Neuronal stem cell (in vitro differentiated cells): ENCODE data around the gene PTPRD.

Experiments
- DNase-seq: peaks from one replicate; pipeline ENCODE4 v3.0.0-alpha.2; 2013; ENCODE audit warnings: low spot score
- H2AFZ ChIP-seq: one replicate; pipeline ENCODE4 v1.6.1; 2013; ENCODE audit warnings: mild to moderate bottlenecking, low read length, inconsistent platforms
- H2AK5ac ChIP-seq: 2 replicates; pipeline ENCODE4 v1.6.1; 2013; ENCODE audit warnings: low read depth, mild to moderate bottlenecking, inconsistent platforms, low read length, moderate library complexity, mixed read lengths
- H2BK120ac ChIP-seq: 2 replicates; pipeline ENCODE4 v1.6.1; 2013; ENCODE audit warnings: low read depth, mild to moderate bottlenecking, inconsistent platforms, low read length, moderate library complexity, mixed read lengths
- H2BK12ac ChIP-seq: one replicate; pipeline ENCODE4 v1.6.1; 2013; ENCODE audit warnings: low read length, inconsistent platforms
- H2BK15ac ChIP-seq: 2 replicates; pipeline ENCODE4 v1.6.1; 2013; ENCODE audit warnings: mild to moderate bottlenecking, low read length, inconsistent platforms, mixed read lengths
- H2BK5ac ChIP-seq: one replicate; pipeline ENCODE4 v1.6.1; 2013; ENCODE audit warnings: inconsistent platforms, mild to moderate bottlenecking, low read length, moderate library complexity
- H3K14ac ChIP-seq: one replicate; pipeline ENCODE4 v1.6.1; 2013; ENCODE audit warnings: low read length, inconsistent platforms
- H3K18ac ChIP-seq: 2 replicates; pipeline ENCODE4 v1.6.1; 2013; ENCODE audit warnings: low read length, inconsistent platforms
- H3K23ac ChIP-seq: 2 replicates; pipeline ENCODE4 v1.6.1; 2013; ENCODE audit warnings: low read depth, mild to moderate bottlenecking, mixed read lengths, low read length, inconsistent platforms; ENCODE audit not compliant: poor library complexity
- H3K27ac ChIP-seq: replicated peaks from 3 replicates; pipeline ENCODE4 v1.5.1; 2013; ENCODE audit warnings: low read length, inconsistent platforms
- H3K27me3 ChIP-seq, 3 experiments: 2 replicates each; pipeline ENCODE4 v1.6.1; 2013; ENCODE audit warnings: low read length in 3 of 3, mild to moderate bottlenecking in 2 of 3, inconsistent platforms in 1 of 3, low read depth in 1 of 3, mixed read lengths in 1 of 3, moderate library complexity in 1 of 3; ENCODE audit not compliant: control insufficient read depth in 3 of 3, insufficient read depth in 3 of 3
- H3K36me3 ChIP-seq, 2 donors: replicated peaks in 1 of 2; 2 replicates each; pipeline ENCODE4 v1.6.1; 2013; ENCODE audit warnings: low read length in 2 of 2; ENCODE audit not compliant: control insufficient read depth in 2 of 2, insufficient read depth in 2 of 2
- H3K4ac ChIP-seq: 2 replicates; pipeline ENCODE4 v1.6.1; 2013; ENCODE audit warnings: inconsistent platforms, mild to moderate bottlenecking, low read length, moderate library complexity
- H3K4me1 ChIP-seq, 2 donors: 1 replicate in 1 of 2; 2 replicates in 1 of 2; pipeline ENCODE4 v1.6.1; 2013; ENCODE audit warnings: low read length in 2 of 2, low read depth in 1 of 2; ENCODE audit not compliant: control insufficient read depth in 2 of 2, insufficient read depth in 1 of 2
- H3K4me2 ChIP-seq: one replicate; pipeline ENCODE4 v1.6.1; 2013; ENCODE audit warnings: mild to moderate bottlenecking, low read length, inconsistent platforms; ENCODE audit not compliant: insufficient read depth, poor library complexity, severe bottlenecking
- H3K4me3 ChIP-seq, 2 donors: 2 replicates each; pipeline ENCODE4 v1.5.1; 2013; ENCODE audit warnings: low read length in 2 of 2, mild to moderate bottlenecking in 2 of 2, inconsistent platforms in 1 of 2, moderate library complexity in 1 of 2
- H3K79me1 ChIP-seq: one replicate; pipeline ENCODE4 v1.6.1; 2013; ENCODE audit warnings: low read depth, mild to moderate bottlenecking, inconsistent platforms, low read length, moderate library complexity
- H3K9ac ChIP-seq: one replicate; pipeline ENCODE4 v1.6.1; 2013; ENCODE audit warnings: mild to moderate bottlenecking, low read depth, low read length, inconsistent platforms; ENCODE audit not compliant: poor library complexity
- H3K9me3 ChIP-seq, 2 donors: replicated peaks in 1 of 2; 2 replicates each; pipeline versions ENCODE3 to v1.6.1; 2013; ENCODE audit warnings: low read length in 2 of 2, mild to moderate bottlenecking in 2 of 2, inconsistent platforms in 1 of 2, low read depth in 1 of 2, mixed read lengths in 1 of 2, moderate library complexity in 1 of 2; ENCODE audit not compliant: control insufficient read depth in 2 of 2, insufficient read depth in 1 of 2
- H4K8ac ChIP-seq: one replicate; pipeline ENCODE4 v1.6.1; 2013; ENCODE audit warnings: low read depth, mild to moderate bottlenecking, inconsistent platforms, low read length, moderate library complexity
- H4K91ac ChIP-seq: one replicate; pipeline ENCODE4 v1.6.1; 2013; ENCODE audit warnings: low read length, low read depth, mild to moderate bottlenecking, inconsistent platforms; ENCODE audit not compliant: poor library complexity
- WGBS, 2 donors: extraction: QIAGEN DNeasy Blood & Tissue Kit; methylation state at CpG; one replicate each; pipeline ENCODE4 v1.1.7; 2013; ENCODE audit warnings: missing lambda C conversion rate in 2 of 2, mixed read lengths in 1 of 2; ENCODE audit not compliant: insufficient read length in 2 of 2, insufficient replicate concordance in 1 of 2; ENCODE audit errors: extremely low coverage in 2 of 2; 5-methylcytosine and 5-hydroxymethylcytosine counted together

PTPRD gene

GRCh38 chr9:8348756-8349155 is 2264.0 kb downstream of the PTPRD start:
- no peak overlapping the region for H4K8ac ChIP-seq
- H3K4me1 ChIP-seq = no peaks in the 10 kb centered on the region
- no peaks in the 10 kb centered on the region for H3K36me3 ChIP-seq
- H3K4me3 ChIP-seq = no peak overlapping the region
- no peak overlapping the region for H3K27ac ChIP-seq
- H3K4me2 ChIP-seq = no peak overlapping the region
- H3K79me1 ChIP-seq = no peaks in the 10 kb centered on the region
- no peak overlapping the region for H3K4ac ChIP-seq
- no peak for DNase-seq
- H2AFZ ChIP-seq = no peak overlapping the region
- H3K9ac ChIP-seq = no peak overlapping the region
- no peak overlapping the region for H2BK15ac ChIP-seq
- no peak overlapping the region for H2BK12ac ChIP-seq
- no peak overlapping the region for H4K91ac ChIP-seq
- H3K27me3 ChIP-seq = no peaks in the 10 kb centered on the region
- no peaks in the 10 kb centered on the region for H3K9me3 ChIP-seq
- H2BK5ac ChIP-seq = no peak overlapping the region
- no peak overlapping the region for H3K18ac ChIP-seq
- no peak overlapping the region for H2BK120ac ChIP-seq
- no peak overlapping the region for H2AK5ac ChIP-seq
- H3K23ac ChIP-seq = no peak overlapping the region
- no peak overlapping the region for H3K14ac ChIP-seq
- no CpG with 5 or more reads among the region's 4 CpGs for WGBS, 2 donors

GRCh38 chr9:8346296-8346695 is 2266.5 kb downstream of the PTPRD start:
- Histone ChIP-seq H3K36me3 (no peaks in the 10 kb centered on the region), H2BK120ac (no peak overlapping the region), H4K91ac (no peak overlapping the region), H2BK12ac (no peak overlapping the region), H3K18ac (no peak overlapping the region), H3K79me1 (no peaks in the 10 kb centered on the region), H3K27me3 (no peaks in the 10 kb centered on the region), H2AK5ac (no peak overlapping the region), H3K9me3 (no peaks in the 10 kb centered on the region), H2BK5ac (no peak overlapping the region), H2AFZ (no peak overlapping the region), H2BK15ac (no peak overlapping the region), H4K8ac (no peak overlapping the region), H3K4ac (no peak overlapping the region), H3K14ac (no peak overlapping the region), H3K27ac (no peak overlapping the region), H3K4me2 (no peak overlapping the region), H3K9ac (no peak overlapping the region), H3K4me3 (no peak overlapping the region), H3K4me1 (no peaks in the 10 kb centered on the region), H3K23ac (no peak overlapping the region)
- no peak for DNase-seq
- no CpG with 5 or more reads among the region's 4 CpGs for WGBS, 2 donors

GRCh38 chr9:8338767-8339510 is 2273.9 kb downstream of the PTPRD start:
- no CpG with 5 or more reads among the region's 5 CpGs for WGBS, 2 donors
- Histone ChIP-seq H2BK120ac (no peak overlapping the region), H3K4me3 (no peak overlapping the region), H3K4me2 (no peak overlapping the region), H4K91ac (no peak overlapping the region), H2BK15ac (no peak overlapping the region), H3K4me1 (peaks cover 0 to 3% of the 10 kb centered on the region in 2 donors), H3K27me3 (no peaks in the 10 kb centered on the region), H2BK12ac (no peak overlapping the region), H4K8ac (no peak overlapping the region), H3K23ac (no peak overlapping the region), H3K18ac (no peak overlapping the region), H3K27ac (no peak overlapping the region), H3K9me3 (no peaks in the 10 kb centered on the region), H2AK5ac (no peak overlapping the region), H3K36me3 (peaks cover 0 to 30% of the 10 kb centered on the region in 2 donors), H3K79me1 (no peaks in the 10 kb centered on the region), H3K9ac (no peak overlapping the region), H2BK5ac (no peak overlapping the region), H3K14ac (no peak overlapping the region), H3K4ac (no peak overlapping the region), H2AFZ (no peak overlapping the region)
- no peak for DNase-seq

GRCh38 chr9:8337834-8338766 is 2274.7 kb downstream of the PTPRD start:
- H3K9me3 ChIP-seq = no peaks in the 10 kb centered on the region
- H3K23ac ChIP-seq = no peak overlapping the region
- no peak overlapping the region for H3K4me2 ChIP-seq
- H4K91ac ChIP-seq = no peak overlapping the region
- H2BK120ac ChIP-seq = no peak overlapping the region
- no peak overlapping the region for H3K27ac ChIP-seq
- H3K4ac ChIP-seq = no peak overlapping the region
- H3K18ac ChIP-seq = no peak overlapping the region
- H3K9ac ChIP-seq = no peak overlapping the region
- no CpG with 5 or more reads among the region's 4 CpGs for WGBS, 2 donors
- no peak overlapping the region for H4K8ac ChIP-seq
- no peak overlapping the region for H3K4me3 ChIP-seq
- peaks cover 0 to 3% of the 10 kb centered on the region in 2 donors for H3K4me1 ChIP-seq
- no peak overlapping the region for H2AK5ac ChIP-seq
- no peak overlapping the region for H2AFZ ChIP-seq
- H2BK5ac ChIP-seq = no peak overlapping the region
- no peak overlapping the region for H3K14ac ChIP-seq
- no peaks in the 10 kb centered on the region for H3K27me3 ChIP-seq
- no peak overlapping the region for H2BK12ac ChIP-seq
- DNase-seq = no peak
- H3K79me1 ChIP-seq = no peaks in the 10 kb centered on the region
- no peak overlapping the region for H2BK15ac ChIP-seq
- H3K36me3 ChIP-seq = peaks cover 0 to 30% of the 10 kb centered on the region in 2 donors
